Smooth muscle cell (in vitro differentiated cells): ENCODE results near the gene THSD4. TPM values are rescaled to one million over a fixed set of nuclear protein-coding genes. Genes with fewer than 3 reads are reported as not detected.
A peak's percentile ranks its signal among the peaks of the same experiment; 100 is the strongest.

Experiments
- DNase-seq: peaks from one replicate; lab custom pipeline; 2025; ENCODE audit not compliant: unreplicated experiment; lab: John Stamatoyannopoulos, UW
- H2AFZ ChIP-seq: fragments of 200-600 bp; sonication (generic); 2 replicates; pipeline ENCODE4 v1.6.0; 2016; ENCODE audit warnings: antibody characterized with exemption, low read depth, mild to moderate bottlenecking
- H3F3A ChIP-seq: fragments of 200-600 bp; sonication (generic); 2 replicates; pipeline ENCODE4 v1.6.0; 2017; ENCODE audit warnings: antibody characterized with exemption, low read depth
- H3K27ac ChIP-seq: fragments of 200-600 bp; sonication (generic); 2 replicates; pipeline ENCODE4 v1.5.1; 2016; ENCODE audit warnings: low read depth, mild to moderate bottlenecking
- H3K27me3 ChIP-seq: fragments of 200-600 bp; sonication (generic); 2 replicates; pipeline ENCODE4 v1.6.1; 2016; ENCODE audit warnings: low read depth, mild to moderate bottlenecking
- H3K36me3 ChIP-seq: fragments of 200-600 bp; sonication (generic); 2 replicates; pipeline ENCODE4 v1.5.1; 2016; ENCODE audit warnings: low read depth
- H3K4me1 ChIP-seq: fragments of 200-600 bp; sonication (generic); 2 replicates; pipeline ENCODE4 v1.5.1; 2016; ENCODE audit warnings: low read depth
- H3K4me2 ChIP-seq: fragments of 200-600 bp; sonication (generic); 2 replicates; pipeline ENCODE4 v1.6.0; 2016; ENCODE audit warnings: mild to moderate bottlenecking
- H3K4me3 ChIP-seq: fragments of 200-600 bp; sonication (generic); 2 replicates; pipeline ENCODE4 v1.5.1; 2016; ENCODE audit warnings: mild to moderate bottlenecking
- H3K79me2 ChIP-seq: fragments of 200-600 bp; sonication (generic); 2 replicates; pipeline ENCODE4 v1.6.0; 2016; ENCODE audit warnings: low read depth, mild to moderate bottlenecking
- H3K9ac ChIP-seq: fragments of 200-600 bp; sonication (generic); 2 replicates; pipeline ENCODE4 v1.6.0; 2016; ENCODE audit warnings: low read depth
- H3K9me3 ChIP-seq: fragments of 200-600 bp; sonication (generic); replicated peaks from 2 replicates; pipeline ENCODE4 v1.5.1; 2016; ENCODE audit warnings: low read depth
- H4K20me1 ChIP-seq: fragments of 200-600 bp; sonication (generic); 2 replicates; pipeline ENCODE4 v1.6.0; 2016; ENCODE audit warnings: low read depth
- CTCF ChIP-seq: fragments of 200-600 bp; sonication (generic); IDR thresholded peaks from 2 replicates; pipeline ENCODE4 v1.5.1; 2017; ENCODE audit warnings: borderline replicate concordance, mild to moderate bottlenecking, antibody characterized with exemption; ENCODE audit not compliant: insufficient read depth, poor library complexity, severe bottlenecking
- WGBS: methylation state at CpG from one replicate; pipeline ENCODE4 v1.1.7; 2016; ENCODE audit warnings: low lambda C conversion rate; 5-methylcytosine and 5-hydroxymethylcytosine counted together
- polyA plus RNA-seq: library from polyadenylated mRNA; unstranded; fragments of >200 nt; fragmentation: Nextera tagmentation; extraction: Ambion mirVana; gene quantifications from 2 replicates; pipeline ENCODE4 v1.2.1, GENCODE V29; 2016
- total RNA-seq: library from RNA; depleted of rRNA; stranded (reverse); fragments of >200 nt; gene quantifications from 2 replicates; pipeline ENCODE4 v1.2.3, GENCODE V29; 2014

The THSD4 gene
- total RNA-seq: 4.1 and 6.5 TPM in 2 replicates
- polyA plus RNA-seq: 2.5 and 7.6 TPM in 2 replicates

- 5% methylated on average over 46 of the region's 52 CpGs for WGBS
- Histone ChIP-seq H3K27me3 (peaks cover 4% of the 10 kb centered on the region), H3K36me3 (no peaks in the 10 kb centered on the region), H3K9me3 (no peaks in the 10 kb centered on the region), H3K4me3 (peak within 1 kb of the TSS; percentile 72), H3K4me1 (peaks cover 14% of the 10 kb centered on the region), H4K20me1 (no peaks in the 10 kb centered on the region), H3K79me2 (no peaks in the 10 kb centered on the region), H2AFZ (peak within 1 kb of the TSS; percentile 82), H3K27ac (no peak within 1 kb of the TSS), H3K9ac (no peak within 1 kb of the TSS), H3F3A (no peaks in the 10 kb centered on the region), H3K4me2 (peak within 1 kb of the TSS; percentile 100)
- DNase-seq: peak; percentile 38
- TF ChIP-seq CTCF: peak; percentile 100
These were observed at the start of gene THSD4 for GRCh38 chr15:71114887-71115566. THSD4 (plus strand) TSS chr15:71115471.

- no peaks in the 10 kb centered on the region for H3K36me3 ChIP-seq
- WGBS: 88% methylated on average over 5 of the region's 5 CpGs
- no peak overlapping the region for H3K4me3 ChIP-seq
- no peak overlapping the region for H2AFZ ChIP-seq
- no peaks in the 10 kb centered on the region for H3F3A ChIP-seq
- no peak overlapping the region for H3K4me2 ChIP-seq
- TF ChIP-seq CTCF: no peak
- no peak overlapping the region for H3K27ac ChIP-seq
- H4K20me1 ChIP-seq: no peaks in the 10 kb centered on the region
- H3K27me3 ChIP-seq: no peaks in the 10 kb centered on the region
- H3K9me3 ChIP-seq: no peaks in the 10 kb centered on the region
- no peaks in the 10 kb centered on the region for H3K4me1 ChIP-seq
- DNase-seq: no peak
- no peaks in the 10 kb centered on the region for H3K79me2 ChIP-seq
- H3K9ac ChIP-seq: no peak overlapping the region
These were observed 48.3 kb upstream of the THSD4 start for GRCh38 chr15:71066983-71067382.

- Histone ChIP-seq H3K27me3 (no peaks in the 10 kb centered on the region), H3K4me1 (no peaks in the 10 kb centered on the region), H3K4me3 (no peak overlapping the region), H2AFZ (no peak overlapping the region), H3F3A (no peaks in the 10 kb centered on the region), H4K20me1 (no peaks in the 10 kb centered on the region), H3K9me3 (no peaks in the 10 kb centered on the region), H3K4me2 (no peak overlapping the region), H3K36me3 (no peaks in the 10 kb centered on the region), H3K27ac (no peak overlapping the region), H3K9ac (no peak overlapping the region), H3K79me2 (no peaks in the 10 kb centered on the region)
- DNase-seq: no peak
- 87% methylated on average over 2 of the region's 2 CpGs for WGBS
- no peak for TF ChIP-seq CTCF
These were observed 45.6 kb upstream of the THSD4 start for GRCh38 chr15:71069693-71070092.

GRCh38 chr15:71071529-71071928 is 43.7 kb upstream of the THSD4 start:
- no peak overlapping the region for H2AFZ ChIP-seq
- no peak for TF ChIP-seq CTCF
- H3K27ac ChIP-seq: no peak overlapping the region
- no peaks in the 10 kb centered on the region for H3K9me3 ChIP-seq
- H3K79me2 ChIP-seq: no peaks in the 10 kb centered on the region
- H3K36me3 ChIP-seq: no peaks in the 10 kb centered on the region
- DNase-seq: no peak
- H3K4me1 ChIP-seq: no peaks in the 10 kb centered on the region
- H4K20me1 ChIP-seq: no peaks in the 10 kb centered on the region
- no peaks in the 10 kb centered on the region for H3K27me3 ChIP-seq
- no peak overlapping the region for H3K4me2 ChIP-seq
- H3K4me3 ChIP-seq: no peak overlapping the region
- H3K9ac ChIP-seq: no peak overlapping the region
- no peaks in the 10 kb centered on the region for H3F3A ChIP-seq
